Chondrocyte (in vitro differentiated cells): ENCODE measurements around the gene TUT7. TPM values are rescaled to one million over a fixed set of nuclear protein-coding genes. Genes with fewer than 3 reads are reported as not detected.
"Not testable (repeated sequence)": the region's sequence is repeated elsewhere in the genome, so short reads cannot be mapped to it uniquely, and the experiment has no call there.

Experiments
- DNase-seq: peaks from one replicate; pipeline ENCODE4 v3.0.0; 2021; ENCODE audit warnings: mixed read lengths, low spot score
- H3K27ac Mint-ChIP-seq: one replicate; pipeline ENCODE4 v1.8.0; 2021; ENCODE audit warnings: mild to moderate bottlenecking, moderate library complexity, mixed read lengths; ENCODE audit not compliant: unreplicated experiment
- H3K27me3 Mint-ChIP-seq: 2 replicates; pipeline ENCODE4 v1.8.0; 2021; ENCODE audit warnings: low read depth, mixed read lengths
- H3K36me3 Mint-ChIP-seq: 2 replicates; pipeline ENCODE4 v1.8.0; 2021; ENCODE audit warnings: low read depth, mixed read lengths
- H3K4me1 Mint-ChIP-seq: 2 replicates; pipeline ENCODE4 v1.8.0; 2021; ENCODE audit warnings: low read depth, mild to moderate bottlenecking, mixed read lengths
- H3K4me3 Mint-ChIP-seq: one replicate; pipeline ENCODE4 v1.8.0; 2021; ENCODE audit warnings: mild to moderate bottlenecking, moderate library complexity, mixed read lengths; ENCODE audit not compliant: unreplicated experiment
- H3K9me3 Mint-ChIP-seq: 2 replicates; pipeline ENCODE4 v1.8.0; 2021; ENCODE audit warnings: low read depth, mixed read lengths
- CTCF ChIP-seq: fragments of 200-600 bp; sonication (generic); IDR thresholded peaks from 2 replicates; pipeline ENCODE4 v1.5.0; 2021; ENCODE audit warnings: antibody characterized with exemption, mild to moderate bottlenecking, moderate library complexity
- total RNA-seq: library from RNA; stranded (reverse); gene quantifications from 3 replicates; pipeline ENCODE4 v1.2.1, GENCODE V29; 2021

TUT7 gene
- total RNA-seq, 1 donor from 2014 or later: 22.3 TPM

GRCh38 chr9:86318187-86318586 lies 36.0 kb downstream of the TUT7 start:
- Mint-ChIP-seq H3K4me3 (no peak overlapping the region), H3K27ac (no peak overlapping the region), H3K4me1 (peaks cover 32% of the 10 kb centered on the region), H3K36me3 (peaks cover 30% of the 10 kb centered on the region), H3K9me3 (no peaks in the 10 kb centered on the region), H3K27me3 (no peaks in the 10 kb centered on the region)
- no peak for DNase-seq
- no peak for TF ChIP-seq CTCF

GRCh38 chr9:86315078-86315477 lies 39.1 kb downstream of the TUT7 start:
- Mint-ChIP-seq H3K36me3 (peaks cover 30% of the 10 kb centered on the region), H3K4me1 (peaks cover 6% of the 10 kb centered on the region), H3K27me3 (no peaks in the 10 kb centered on the region), H3K9me3 (no peaks in the 10 kb centered on the region), H3K27ac (peak overlapping the region; percentile 1), H3K4me3 (no peak overlapping the region)
- no peak for TF ChIP-seq CTCF
- DNase-seq: no peak

- H3K27ac Mint-ChIP-seq, DNase-seq, H3K4me3 Mint-ChIP-seq, H3K4me1 Mint-ChIP-seq, H3K27me3 Mint-ChIP-seq, H3K9me3 Mint-ChIP-seq: not testable (repeated sequence)
- H3K36me3 Mint-ChIP-seq: peaks cover 39% of the 10 kb centered on the region
Observed at GRCh38 chr9:86312959-86313358, 41.3 kb downstream of the TUT7 start.

GRCh38 chr9:86308687-86309086 lies 45.5 kb downstream of the TUT7 start:
- H3K27ac Mint-ChIP-seq: no peak overlapping the region
- no peak for DNase-seq
- no peak for TF ChIP-seq CTCF
- H3K36me3 Mint-ChIP-seq: peaks cover 40% of the 10 kb centered on the region
- no peaks in the 10 kb centered on the region for H3K27me3 Mint-ChIP-seq
- peaks cover 13% of the 10 kb centered on the region for H3K4me1 Mint-ChIP-seq
- H3K9me3 Mint-ChIP-seq: no peaks in the 10 kb centered on the region
- no peak overlapping the region for H3K4me3 Mint-ChIP-seq

- Mint-ChIP-seq H3K27me3 (no peaks in the 10 kb centered on the region), H3K9me3 (no peaks in the 10 kb centered on the region), H3K4me1 (peaks cover 17% of the 10 kb centered on the region), H3K27ac (no peak overlapping the region), H3K36me3 (peaks cover 44% of the 10 kb centered on the region), H3K4me3 (no peak overlapping the region)
- no peak for DNase-seq
- no peak for TF ChIP-seq CTCF
Observed at GRCh38 chr9:86304236-86304730, 49.9 kb downstream of the TUT7 start.

- H3K4me1 Mint-ChIP-seq: peaks cover 15% of the 10 kb centered on the region
- no peak for TF ChIP-seq CTCF
- no peaks in the 10 kb centered on the region for H3K9me3 Mint-ChIP-seq
- H3K27me3 Mint-ChIP-seq: no peaks in the 10 kb centered on the region
- peak overlapping the region; percentile 73 for H3K27ac Mint-ChIP-seq
- DNase-seq: no peak
- peaks cover 48% of the 10 kb centered on the region for H3K36me3 Mint-ChIP-seq
- no peak overlapping the region for H3K4me3 Mint-ChIP-seq
Observed at GRCh38 chr9:86303316-86303975, 50.8 kb downstream of the TUT7 start.
